Loucy (cell line): ENCODE results near the gene PLCG2.

Experiments used
- H2AFZ ChIP-seq: fragments of 200-600 bp; sonication (generic); 2 replicates; pipeline ENCODE4 v1.6.0; 2016; ENCODE audit warnings: antibody characterized with exemption, mild to moderate bottlenecking, low read length, moderate library complexity
- H3F3A ChIP-seq: fragments of 200-600 bp; 2 replicates; pipeline ENCODE4 v1.6.0; 2016; ENCODE audit warnings: antibody characterized with exemption, low read depth, mild to moderate bottlenecking
- H3K27me3 ChIP-seq: fragments of 200-600 bp; sonication (generic); 2 replicates; pipeline ENCODE4 v1.6.1; 2014; ENCODE audit warnings: low read length, mild to moderate bottlenecking; ENCODE audit not compliant: insufficient read depth, poor library complexity, severe bottlenecking
- H3K36me3 ChIP-seq: fragments of 200-600 bp; sonication (generic); 2 replicates; pipeline ENCODE4 v1.6.1; 2016; ENCODE audit warnings: low read length; ENCODE audit not compliant: insufficient read depth
- H3K4me1 ChIP-seq: fragments of 200-600 bp; sonication (generic); 2 replicates; pipeline ENCODE4 v1.5.1; 2014; ENCODE audit warnings: low read length, mild to moderate bottlenecking; ENCODE audit not compliant: insufficient read depth, poor library complexity, severe bottlenecking
- H3K4me2 ChIP-seq: fragments of 200-600 bp; sonication (generic); 2 replicates; pipeline ENCODE4 v1.6.0; 2014; ENCODE audit warnings: antibody characterized with exemption, low read length, low read depth, mild to moderate bottlenecking; ENCODE audit not compliant: poor library complexity, severe bottlenecking
- H3K4me3 ChIP-seq: fragments of 200-600 bp; sonication (generic); 2 replicates; pipeline ENCODE4 v1.5.1; 2014; ENCODE audit warnings: low read length, mild to moderate bottlenecking, mixed read lengths; ENCODE audit not compliant: poor library complexity, severe bottlenecking
- H3K79me2 ChIP-seq: fragments of 200-600 bp; sonication (generic); 2 replicates; pipeline ENCODE4 v1.6.1; 2014; ENCODE audit warnings: low read length; ENCODE audit not compliant: insufficient read depth
- H3K9ac ChIP-seq: fragments of 200-600 bp; sonication (generic); 2 replicates; pipeline ENCODE4 v1.6.0; 2014; ENCODE audit warnings: mild to moderate bottlenecking, low read depth, low read length, moderate library complexity; ENCODE audit not compliant: poor library complexity, severe bottlenecking
- H3K9me2 ChIP-seq: fragments of 200-600 bp; sonication (generic); replicated peaks from 2 replicates; pipeline ENCODE4 v1.6.1; 2016; ENCODE audit warnings: low read depth, low read length, mixed read lengths
- H3K9me3 ChIP-seq: fragments of 200-600 bp; sonication (generic); 2 replicates; pipeline ENCODE4 v1.6.1; 2014; ENCODE audit warnings: mild to moderate bottlenecking, antibody characterized with exemption, low read length, low read depth; ENCODE audit not compliant: insufficient read depth
- H4K20me1 ChIP-seq: fragments of 200-600 bp; sonication (generic); 2 replicates; pipeline ENCODE4 v1.6.0; 2014; ENCODE audit warnings: antibody characterized with exemption, low read length, mild to moderate bottlenecking; ENCODE audit not compliant: insufficient read depth, poor library complexity, severe bottlenecking
- CTCF ChIP-seq: fragments of 200-600 bp; sonication (generic); conservative IDR thresholded peaks from 2 replicates; pipeline ENCODE4 v1.5.1; 2014; ENCODE audit warnings: mild to moderate bottlenecking, antibody characterized with exemption, low read length
- EZH2phosphoT487 ChIP-seq: fragments of 200-600 bp; IDR thresholded peaks from 2 replicates; pipeline ENCODE4 v1.6.1; 2018; ENCODE audit warnings: antibody characterized with exemption, mild to moderate bottlenecking, moderate library complexity, borderline replicate concordance

PLCG2 gene

GRCh38 chr16:81852347-81852746 lies 73.3 kb downstream of the PLCG2 start:
- H3F3A ChIP-seq: no peaks in the 10 kb centered on the region
- no peak overlapping the region for H2AFZ ChIP-seq
- TF ChIP-seq EZH2phosphoT487: no peak
- no peak for TF ChIP-seq CTCF
- no peak overlapping the region for H3K9ac ChIP-seq
- H3K79me2 ChIP-seq: no peaks in the 10 kb centered on the region
- H4K20me1 ChIP-seq: no peaks in the 10 kb centered on the region
- H3K9me2 ChIP-seq: no peaks in the 10 kb centered on the region
- H3K27me3 ChIP-seq: no peaks in the 10 kb centered on the region
- H3K9me3 ChIP-seq: no peaks in the 10 kb centered on the region
- peaks cover 16% of the 10 kb centered on the region; the same call in 1 of the 2 replicates for H3K36me3 ChIP-seq
- peaks cover 5% of the 10 kb centered on the region for H3K4me1 ChIP-seq
- no peak overlapping the region for H3K4me3 ChIP-seq
- H3K4me2 ChIP-seq: no peak overlapping the region

- H3K9me2 ChIP-seq: no peaks in the 10 kb centered on the region
- H3K4me3 ChIP-seq: no peak overlapping the region
- no peaks in the 10 kb centered on the region for H3K27me3 ChIP-seq
- TF ChIP-seq EZH2phosphoT487 (no peak), CTCF (peak; percentile 66)
- peaks cover 28% of the 10 kb centered on the region; the same call in 1 of the 2 replicates for H3K36me3 ChIP-seq
- no peaks in the 10 kb centered on the region for H3K4me1 ChIP-seq
- H3K9ac ChIP-seq: no peak overlapping the region
- no peak overlapping the region for H3K4me2 ChIP-seq
- H3K79me2 ChIP-seq: no peaks in the 10 kb centered on the region
- H3K9me3 ChIP-seq: no peaks in the 10 kb centered on the region
- no peaks in the 10 kb centered on the region for H4K20me1 ChIP-seq
- no peak overlapping the region for H2AFZ ChIP-seq
- H3F3A ChIP-seq: no peaks in the 10 kb centered on the region
These were observed 76.6 kb downstream of the PLCG2 start for GRCh38 chr16:81855552-81856153.

GRCh38 chr16:81860287-81861266 lies 81.5 kb downstream of the PLCG2 start:
- Histone ChIP-seq H3K4me1 (no peaks in the 10 kb centered on the region), H4K20me1 (no peaks in the 10 kb centered on the region), H3K9ac (no peak overlapping the region), H3K27me3 (no peaks in the 10 kb centered on the region), H3K36me3 (peaks cover 29% of the 10 kb centered on the region; the same call in 1 of the 2 replicates), H3K79me2 (no peaks in the 10 kb centered on the region), H3K9me3 (no peaks in the 10 kb centered on the region), H2AFZ (no peak overlapping the region), H3K4me2 (no peak overlapping the region), H3K9me2 (no peaks in the 10 kb centered on the region), H3F3A (no peaks in the 10 kb centered on the region), H3K4me3 (no peak overlapping the region)
- TF ChIP-seq CTCF (no peak), EZH2phosphoT487 (no peak)
